Brain microvascular endothelial cell (primary cell): ENCODE measurements around the gene NALF2.

Source experiments
- DNase-seq: peaks from one replicate; pipeline ENCODE4 v3.0.0-alpha.2; 2020
- H3K27ac ChIP-seq: fragments of 250-450 bp; sonication (Bioruptor Pico); 2 replicates; pipeline ENCODE4 v1.5.1; 2020; ENCODE audit warnings: mild to moderate bottlenecking, moderate library complexity
- H3K27me3 ChIP-seq: fragments of 250-450 bp; sonication (Bioruptor Pico); replicated peaks from 2 replicates; pipeline ENCODE4 v1.5.1; 2020; ENCODE audit warnings: mild to moderate bottlenecking
- H3K36me3 ChIP-seq: fragments of 250-450 bp; sonication (Bioruptor Pico); replicated peaks from 2 replicates; pipeline ENCODE4 v1.5.1; 2020; ENCODE audit warnings: mild to moderate bottlenecking
- H3K4me3 ChIP-seq: 2 replicates; pipeline ENCODE4 v1.5.1; 2011; ENCODE audit warnings: low read depth, mild to moderate bottlenecking, control low read depth, low read length, moderate library complexity
- in situ Hi-C: cut with HindIII; loops from 2 replicates; pipeline ENCODE4 v1.10.0; 2017; ENCODE audit warnings: low sequenced_read_pairs, low pct_ligation_motif_present
- TF ChIP-seq, protein P1 (sequence below): IDR thresholded peaks from 2 replicates; pipeline ENCODE4 v1.5.1; 2011; ENCODE audit warnings: low read depth, mild to moderate bottlenecking, moderate library complexity, low read length, control low read depth, inconsistent platforms; ENCODE audit errors: missing control alignments

NALF2 gene

DNA sequence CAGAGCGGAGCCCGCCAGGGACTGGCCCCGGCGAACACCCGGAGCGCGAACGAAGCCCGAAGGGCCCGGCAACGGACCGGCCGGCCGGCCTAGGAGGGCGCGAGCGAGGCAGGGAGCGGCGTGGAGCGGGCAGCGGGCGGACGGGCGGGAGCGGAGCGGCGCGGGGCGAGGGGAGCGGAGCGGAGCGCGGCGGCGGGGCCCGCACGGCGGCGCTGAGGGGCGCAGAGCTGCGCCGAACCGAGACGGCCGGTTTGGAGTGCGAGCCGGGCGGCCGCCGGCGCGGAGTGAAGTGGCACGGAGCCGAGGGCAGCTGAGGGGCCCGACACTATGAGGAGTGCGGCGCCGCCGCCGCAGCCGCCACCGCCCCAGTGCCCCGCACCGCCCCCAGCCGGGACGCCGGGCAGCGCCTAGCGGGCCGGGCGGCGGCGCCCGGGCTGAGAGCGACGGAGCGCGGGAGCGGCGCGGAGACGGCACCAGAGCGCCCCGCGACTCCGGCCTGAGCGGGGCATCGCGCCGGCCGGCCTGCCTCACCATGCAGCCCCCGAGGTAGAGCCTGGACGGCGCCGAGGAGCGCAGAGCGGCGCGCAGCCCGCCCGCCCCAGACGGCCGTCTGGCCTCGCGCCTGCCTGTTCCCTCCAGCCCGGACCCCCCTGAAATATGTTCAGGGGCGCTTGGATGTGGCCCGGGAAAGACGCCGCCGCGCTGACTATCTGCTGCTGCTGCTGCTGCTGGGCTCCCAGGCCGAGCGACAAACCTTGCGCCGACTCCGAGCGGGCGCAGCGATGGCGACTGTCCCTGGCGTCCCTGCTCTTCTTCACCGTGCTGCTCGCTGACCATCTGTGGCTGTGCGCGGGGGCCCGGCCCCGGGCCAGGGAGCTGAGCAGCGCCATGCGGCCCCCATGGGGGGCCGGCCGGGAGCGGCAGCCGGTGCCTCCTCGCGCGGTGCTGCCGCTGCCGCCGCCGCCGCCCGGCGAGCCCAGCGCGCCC, 793 bp downstream of the NALF2 start:
- no peak for DNase-seq
- no peaks in the 10 kb centered on the region for H3K36me3 ChIP-seq
- no peak overlapping the region for H3K27ac ChIP-seq
- no peak overlapping the region for H3K4me3 ChIP-seq
- in situ Hi-C loops: no loop called here
- TF ChIP-seq, protein P1, sequence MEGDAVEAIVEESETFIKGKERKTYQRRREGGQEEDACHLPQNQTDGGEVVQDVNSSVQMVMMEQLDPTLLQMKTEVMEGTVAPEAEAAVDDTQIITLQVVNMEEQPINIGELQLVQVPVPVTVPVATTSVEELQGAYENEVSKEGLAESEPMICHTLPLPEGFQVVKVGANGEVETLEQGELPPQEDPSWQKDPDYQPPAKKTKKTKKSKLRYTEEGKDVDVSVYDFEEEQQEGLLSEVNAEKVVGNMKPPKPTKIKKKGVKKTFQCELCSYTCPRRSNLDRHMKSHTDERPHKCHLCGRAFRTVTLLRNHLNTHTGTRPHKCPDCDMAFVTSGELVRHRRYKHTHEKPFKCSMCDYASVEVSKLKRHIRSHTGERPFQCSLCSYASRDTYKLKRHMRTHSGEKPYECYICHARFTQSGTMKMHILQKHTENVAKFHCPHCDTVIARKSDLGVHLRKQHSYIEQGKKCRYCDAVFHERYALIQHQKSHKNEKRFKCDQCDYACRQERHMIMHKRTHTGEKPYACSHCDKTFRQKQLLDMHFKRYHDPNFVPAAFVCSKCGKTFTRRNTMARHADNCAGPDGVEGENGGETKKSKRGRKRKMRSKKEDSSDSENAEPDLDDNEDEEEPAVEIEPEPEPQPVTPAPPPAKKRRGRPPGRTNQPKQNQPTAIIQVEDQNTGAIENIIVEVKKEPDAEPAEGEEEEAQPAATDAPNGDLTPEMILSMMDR: no peak
- peaks cover 7% of the 10 kb centered on the region for H3K27me3 ChIP-seq

DNA sequence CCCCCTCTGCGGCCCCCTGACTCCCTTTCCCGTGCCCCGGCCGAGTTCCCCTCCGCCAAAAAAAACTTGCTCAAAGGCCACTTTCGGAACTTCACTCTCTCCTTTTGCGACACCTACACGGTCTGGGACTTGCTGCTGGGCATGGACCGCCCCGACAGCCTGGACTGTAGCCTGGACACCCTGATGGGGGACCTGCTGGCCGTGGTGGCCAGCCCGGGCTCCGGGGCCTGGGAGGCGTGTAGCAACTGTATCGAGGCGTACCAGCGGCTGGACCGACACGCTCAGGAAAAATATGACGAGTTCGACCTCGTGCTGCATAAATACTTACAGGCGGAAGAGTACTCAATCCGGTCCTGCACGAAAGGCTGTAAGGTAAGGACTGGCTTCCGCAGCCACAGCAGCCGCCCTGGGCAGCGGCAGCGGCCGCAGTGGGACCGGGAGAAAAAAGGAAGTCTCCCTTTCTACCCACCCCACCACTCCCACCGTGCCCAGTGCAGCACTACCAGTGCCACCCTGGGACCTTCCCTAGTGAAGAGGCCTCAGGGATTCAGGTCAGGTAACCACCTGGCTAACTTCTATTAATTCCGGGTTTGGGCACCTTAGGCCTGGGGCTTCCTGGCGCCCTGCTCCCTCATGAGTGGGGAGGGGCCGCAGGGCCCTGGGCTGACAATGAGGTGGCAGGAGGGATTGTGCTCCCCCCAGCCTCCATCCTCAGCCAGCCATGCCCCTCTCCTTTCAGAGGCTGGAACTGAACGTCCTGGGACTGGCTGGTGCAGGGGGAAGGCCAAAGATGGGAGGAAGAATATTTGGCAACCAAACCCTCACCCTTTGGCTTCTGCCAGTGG, 1.9 kb downstream of the NALF2 start:
- no peak for DNase-seq
- Histone ChIP-seq H3K27me3 (peaks cover 7% of the 10 kb centered on the region), H3K4me3 (no peak overlapping the region), H3K27ac (no peak overlapping the region), H3K36me3 (no peaks in the 10 kb centered on the region)
- TF ChIP-seq, protein P1: no peak
- in situ Hi-C loops: no loop called here

DNA sequence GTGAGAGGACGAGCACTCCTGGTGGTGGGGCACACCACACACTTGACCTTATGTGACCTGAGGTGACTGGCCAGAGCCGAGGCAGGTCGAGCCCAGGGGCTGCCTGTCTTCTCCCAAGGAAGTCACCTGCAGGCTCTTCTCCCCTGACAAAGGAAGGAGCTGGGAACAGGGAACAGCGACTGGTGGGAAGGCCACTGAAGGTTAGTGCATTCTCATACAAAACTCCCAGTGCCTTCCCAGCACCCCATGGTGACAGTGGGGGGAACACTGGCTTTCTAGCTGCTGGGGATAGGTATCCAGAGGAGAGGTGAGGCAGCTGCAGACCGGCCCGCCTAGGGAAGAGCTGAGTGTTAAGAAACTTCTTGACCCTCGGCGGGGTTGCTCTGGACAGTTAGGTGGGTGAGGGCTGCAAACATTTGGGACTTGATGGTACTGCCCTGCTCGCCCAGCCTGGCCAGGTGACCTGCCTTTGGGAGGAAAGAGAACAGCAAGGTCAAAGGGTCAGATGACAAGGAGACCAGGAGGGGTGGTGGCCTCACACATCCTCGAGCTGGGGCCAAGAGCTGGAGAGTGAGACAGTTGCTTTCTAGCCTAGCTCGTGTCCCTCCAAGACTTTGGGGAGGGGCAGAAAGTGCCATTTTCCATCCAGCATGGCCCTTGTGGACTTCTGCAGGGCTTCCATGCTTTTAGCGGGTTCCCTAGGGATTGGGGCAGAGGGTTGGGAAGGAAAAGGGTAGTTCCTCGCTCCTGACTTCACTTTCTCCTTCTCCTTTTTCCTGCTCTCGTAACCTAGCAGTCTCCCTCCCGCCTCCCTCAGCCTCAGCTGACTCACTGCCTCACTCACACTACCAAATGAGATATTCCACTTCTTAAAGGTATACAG, 2.7 kb downstream of the NALF2 start:
- in situ Hi-C loops: no loop called here
- no peak overlapping the region for H3K4me3 ChIP-seq
- H3K27ac ChIP-seq: no peak overlapping the region
- no peaks in the 10 kb centered on the region for H3K36me3 ChIP-seq
- DNase-seq: no peak
- TF ChIP-seq, protein P1: no peak
- H3K27me3 ChIP-seq: peaks cover 7% of the 10 kb centered on the region

DNA sequence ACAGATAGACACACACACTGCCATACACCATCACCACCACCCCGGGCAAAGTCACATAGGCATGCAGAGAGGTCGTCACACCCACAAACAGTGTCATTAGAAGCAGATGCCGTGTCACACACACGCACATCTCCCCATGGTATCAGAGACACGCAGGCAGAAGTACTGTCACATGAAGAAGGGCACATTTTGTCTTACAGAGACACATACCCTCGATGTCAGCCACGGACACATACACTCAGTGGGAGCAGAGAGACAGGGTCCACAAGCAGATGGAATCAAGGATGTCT, 3.3 kb downstream of the NALF2 start:
- Histone ChIP-seq H3K27me3 (peaks cover 7% of the 10 kb centered on the region), H3K27ac (no peak overlapping the region), H3K36me3 (no peaks in the 10 kb centered on the region), H3K4me3 (no peak overlapping the region)
- in situ Hi-C loops: no loop called here
- TF ChIP-seq, protein P1: no peak
- no peak for DNase-seq

DNA sequence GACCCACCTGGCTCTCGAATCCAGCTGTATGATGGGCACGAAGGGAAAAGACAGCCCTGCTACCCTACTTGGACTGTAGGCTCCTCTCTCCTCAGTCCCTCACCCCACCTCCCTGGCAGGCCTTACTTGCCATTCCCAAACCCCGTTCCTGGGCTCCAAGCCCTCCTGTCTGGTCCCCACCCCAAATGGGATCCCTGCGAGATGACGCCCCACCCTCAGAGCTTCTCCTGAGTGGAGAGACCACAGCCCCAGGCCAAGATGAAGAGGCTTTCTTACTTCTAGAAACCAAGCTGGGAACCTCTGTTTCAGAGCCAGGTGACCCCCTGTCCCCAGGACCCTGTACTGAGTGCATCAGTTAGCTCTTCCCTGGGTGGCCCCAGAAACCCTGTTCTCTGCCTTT, 4.5 kb downstream of the NALF2 start:
- Histone ChIP-seq H3K36me3 (no peaks in the 10 kb centered on the region), H3K27me3 (peaks cover 7% of the 10 kb centered on the region), H3K27ac (no peak overlapping the region), H3K4me3 (no peak overlapping the region)
- TF ChIP-seq, protein P1: no peak
- in situ Hi-C loops: no loop called here
- no peak for DNase-seq
